Muscle of leg (tissue), 11 donors: ENCODE results near the gene TFAP2A. TPM values are rescaled to one million over a fixed set of nuclear protein-coding genes. Genes with fewer than 3 reads are reported as not detected.

ENCODE experiments used
- DNase-seq: peaks from one replicate; pipeline ENCODE4 v3.0.0; 2013
- H3K27ac ChIP-seq: one replicate; pipeline ENCODE4 v1.5.1; 2013; ENCODE audit warnings: mild to moderate bottlenecking, low read length, control low read depth
- H3K27me3 ChIP-seq: one replicate; pipeline ENCODE4 v1.6.1; 2013; ENCODE audit warnings: low read length; ENCODE audit not compliant: control insufficient read depth, insufficient read depth
- H3K36me3 ChIP-seq: one replicate; pipeline ENCODE4 v1.6.1; 2013; ENCODE audit warnings: low read length; ENCODE audit not compliant: control insufficient read depth, insufficient read depth
- H3K4me1 ChIP-seq: one replicate; pipeline ENCODE4 v1.6.1; 2013; ENCODE audit warnings: low read length; ENCODE audit not compliant: control insufficient read depth, insufficient read depth
- H3K4me3 ChIP-seq: one replicate; pipeline ENCODE4 v1.5.1; 2013; ENCODE audit warnings: low read length, control low read depth
- H3K9me3 ChIP-seq: replicated peaks from 2 replicates; pipeline ENCODE4 v1.6.1; 2013; ENCODE audit warnings: low read depth, low read length; ENCODE audit not compliant: control insufficient read depth
- WGBS: methylation state at CpG from one replicate; pipeline ENCODE4 v1.1.5; 2013; ENCODE audit warnings: missing lambda C conversion rate; ENCODE audit not compliant: insufficient coverage; 5-methylcytosine and 5-hydroxymethylcytosine counted together
- polyA plus RNA-seq, 8 donors: library from polyadenylated mRNA; unstranded; fragments of 120-200 nt; gene quantifications; one replicate each; pipeline versions ENCODE4 v1.2.1 to v1.2.3, GENCODE V29; 2013; ENCODE audit warnings: inconsistent platforms in 1 of 8, low replicate concordance in 1 of 8; ENCODE audit not compliant: insufficient read length in 8 of 8, insufficient read depth in 1 of 8
- total RNA-seq: library from RNA; stranded (reverse); fragments of 120-200 nt; gene quantifications from one replicate; pipeline ENCODE4 v1.2.4, GENCODE V29; 2013

The TFAP2A gene
- total and polyA plus RNA-seq, 9 donors: 0.13 to 11.4 (median 0.46) TPM

DNA sequence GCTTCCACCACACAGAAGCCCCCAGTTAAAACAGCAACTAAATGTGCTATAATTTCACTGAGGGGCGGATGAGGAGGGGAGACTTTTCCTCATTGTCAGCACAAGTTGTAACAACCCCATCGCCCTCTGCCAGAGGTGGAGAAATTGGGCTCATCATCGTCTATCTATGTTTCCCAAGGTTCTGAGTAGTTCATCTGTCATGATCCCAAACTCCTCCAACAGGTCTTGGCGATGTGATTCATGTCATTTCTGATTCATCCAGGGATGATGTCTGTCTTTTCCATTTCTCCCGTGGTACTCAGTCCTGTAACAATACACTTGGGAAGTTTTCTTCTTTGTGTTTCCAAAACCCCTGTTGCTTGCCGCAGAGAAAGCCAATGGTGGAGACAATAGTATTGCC lies 51.0 kb downstream of the TFAP2A start:
- Histone ChIP-seq H3K27me3 (no peaks in the 10 kb centered on the region), H3K4me1 (no peaks in the 10 kb centered on the region), H3K9me3 (no peaks in the 10 kb centered on the region), H3K36me3 (no peaks in the 10 kb centered on the region), H3K4me3 (no peak overlapping the region), H3K27ac (no peak overlapping the region)
- no peak for DNase-seq
- 81% methylated on average over 4 of the region's 6 CpGs for WGBS

- DNase-seq: no peak
- no peak overlapping the region for H3K4me3 ChIP-seq
- no peaks in the 10 kb centered on the region for H3K9me3 ChIP-seq
- no peaks in the 10 kb centered on the region for H3K36me3 ChIP-seq
- no CpG with 5 or more reads among the region's 2 CpGs for WGBS
- no peaks in the 10 kb centered on the region for H3K4me1 ChIP-seq
- no peak overlapping the region for H3K27ac ChIP-seq
- H3K27me3 ChIP-seq: no peaks in the 10 kb centered on the region
These were observed 52.6 kb downstream of the TFAP2A start for GRCh38 chr6:10362300-10362699.

DNA sequence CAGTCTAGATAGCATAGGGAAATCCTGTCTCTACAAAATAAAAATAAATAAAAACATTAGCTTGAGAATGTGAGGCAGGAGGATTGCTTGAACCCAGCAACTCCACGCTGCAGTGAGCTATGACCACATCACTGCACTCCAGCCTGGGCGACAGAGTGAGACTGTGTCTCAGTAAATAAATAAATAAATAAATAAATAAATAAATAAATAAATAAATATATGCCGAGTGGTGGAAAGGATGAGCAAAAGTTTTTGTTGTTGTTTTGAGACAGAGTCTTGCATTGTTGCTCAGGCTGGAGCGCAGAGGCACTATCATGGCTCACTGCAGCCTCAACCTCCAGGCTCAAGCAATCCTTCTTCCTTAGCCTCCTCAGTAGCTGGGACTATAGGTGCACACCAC lies 53.4 kb downstream of the TFAP2A start:
- Histone ChIP-seq H3K36me3 (no peaks in the 10 kb centered on the region), H3K27ac (no peak overlapping the region), H3K4me3 (no peak overlapping the region), H3K9me3 (no peaks in the 10 kb centered on the region), H3K27me3 (no peaks in the 10 kb centered on the region), H3K4me1 (no peaks in the 10 kb centered on the region)
- no CpG with 5 or more reads among the region's 4 CpGs for WGBS
- DNase-seq: no peak

GRCh38 chr6:10359581-10359980 lies 55.3 kb downstream of the TFAP2A start:
- WGBS: 100% methylated on average over 1 of the region's 1 CpG
- no peak overlapping the region for H3K27ac ChIP-seq
- no peaks in the 10 kb centered on the region for H3K36me3 ChIP-seq
- H3K4me1 ChIP-seq: no peaks in the 10 kb centered on the region
- DNase-seq: no peak
- no peak overlapping the region for H3K4me3 ChIP-seq
- no peaks in the 10 kb centered on the region for H3K27me3 ChIP-seq
- no peaks in the 10 kb centered on the region for H3K9me3 ChIP-seq

GRCh38 chr6:10355115-10355702 lies 59.7 kb downstream of the TFAP2A start:
- Histone ChIP-seq H3K4me3 (no peak overlapping the region), H3K27me3 (no peaks in the 10 kb centered on the region), H3K27ac (no peak overlapping the region), H3K4me1 (peaks cover 4% of the 10 kb centered on the region), H3K9me3 (peaks cover 2% of the 10 kb centered on the region), H3K36me3 (no peaks in the 10 kb centered on the region)
- WGBS: 18% methylated on average over 2 of the region's 6 CpGs
- no peak for DNase-seq

DNA sequence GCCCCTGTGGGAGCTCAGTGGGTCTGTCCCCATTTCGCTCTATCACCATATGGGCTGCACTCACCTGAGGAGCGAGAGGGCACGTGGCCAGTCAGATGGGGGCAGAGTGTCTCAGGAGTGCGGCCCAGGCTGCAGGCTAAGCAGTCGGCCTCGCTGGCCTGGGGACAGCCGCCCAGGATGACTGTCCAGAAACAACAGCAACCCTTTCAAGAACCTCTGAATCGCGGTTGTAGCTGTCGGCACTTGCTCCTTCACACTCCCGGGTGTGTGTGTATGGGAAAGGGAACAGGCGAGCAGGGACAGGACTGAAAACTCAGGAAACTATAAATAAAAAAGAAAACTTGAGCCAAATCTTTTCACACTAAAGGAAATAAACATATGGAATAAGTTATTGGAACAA lies 63.1 kb downstream of the TFAP2A start:
- H3K4me1 ChIP-seq: peaks cover 4% of the 10 kb centered on the region
- 32% methylated on average over 5 of the region's 12 CpGs for WGBS
- peaks cover 2% of the 10 kb centered on the region for H3K9me3 ChIP-seq
- H3K27ac ChIP-seq: peak overlapping the region; percentile 25
- H3K36me3 ChIP-seq: no peaks in the 10 kb centered on the region
- no peaks in the 10 kb centered on the region for H3K27me3 ChIP-seq
- peak; percentile 88 for DNase-seq
- H3K4me3 ChIP-seq: no peak overlapping the region

DNA sequence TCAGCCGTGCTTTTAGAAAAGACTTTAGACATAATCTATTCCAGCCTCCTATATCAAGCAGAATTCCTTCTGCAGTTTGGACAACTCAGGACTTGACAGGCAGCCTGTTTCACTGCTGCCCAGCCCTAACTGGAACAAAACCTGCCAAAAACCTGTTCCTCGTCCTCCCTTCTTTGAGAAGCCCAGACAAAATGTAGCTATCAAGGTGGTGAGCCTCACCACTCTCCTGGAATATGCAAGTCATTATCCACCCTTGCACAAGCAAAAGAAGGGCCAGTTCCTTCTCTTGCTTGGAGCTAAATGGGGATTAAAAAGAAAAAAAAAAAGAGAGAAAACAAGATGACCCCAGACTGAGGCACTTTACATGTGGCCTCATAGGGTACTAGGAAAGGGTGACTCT lies 64.2 kb downstream of the TFAP2A start:
- no peak overlapping the region for H3K27ac ChIP-seq
- H3K4me3 ChIP-seq: no peak overlapping the region
- H3K4me1 ChIP-seq: peaks cover 4% of the 10 kb centered on the region
- H3K27me3 ChIP-seq: no peaks in the 10 kb centered on the region
- peaks cover 2% of the 10 kb centered on the region for H3K9me3 ChIP-seq
- H3K36me3 ChIP-seq: no peaks in the 10 kb centered on the region
- WGBS: 40% methylated on average over 1 of the region's 2 CpGs
- DNase-seq: no peak

GRCh38 chr6:10347561-10348327 lies 67.1 kb downstream of the TFAP2A start:
- 85% methylated on average over 8 of the region's 11 CpGs for whole genome bisulfite sequencing
- H3K27me3 ChIP-seq: no peaks in the 10 kb centered on the region
- no peaks in the 10 kb centered on the region for H3K36me3 ChIP-seq
- H3K9me3 ChIP-seq: no peaks in the 10 kb centered on the region
- H3K4me3 ChIP-seq: no peak overlapping the region
- no peak for DNase-seq
- peaks cover 4% of the 10 kb centered on the region for H3K4me1 ChIP-seq
- H3K27ac ChIP-seq: no peak overlapping the region

Other genes starting within 250 kb of the TFAP2A start
- 1.9 TPM for gene GCNT2, start 106.3 kb upstream of the TFAP2A start, total RNA-seq
- 1 to 10 TPM; 1.8 to 3.8 (median 2.7) TPM for gene GCNT2, start 106.3 kb upstream of the TFAP2A start, polyA plus RNA-seq